HG03045 (cell line): ENCODE data around the gene P2RX7.
"Not testable (repeated sequence)": the region's sequence is repeated elsewhere in the genome, so short reads cannot be mapped to it uniquely, and the experiment has no call there.

Experiments
- ATAC-seq: cut with Tn5 transposase; IDR thresholded peaks from one replicate; pipeline ENCODE4 v1.9.1; 2021; ENCODE audit warnings: mild to moderate bottlenecking, moderate library complexity; ENCODE audit not compliant: unreplicated experiment

The P2RX7 gene

GRCh38 chr12:121170151-121170550 is 37.5 kb downstream of the P2RX7 start:
- ATAC-seq: no peak

DNA sequence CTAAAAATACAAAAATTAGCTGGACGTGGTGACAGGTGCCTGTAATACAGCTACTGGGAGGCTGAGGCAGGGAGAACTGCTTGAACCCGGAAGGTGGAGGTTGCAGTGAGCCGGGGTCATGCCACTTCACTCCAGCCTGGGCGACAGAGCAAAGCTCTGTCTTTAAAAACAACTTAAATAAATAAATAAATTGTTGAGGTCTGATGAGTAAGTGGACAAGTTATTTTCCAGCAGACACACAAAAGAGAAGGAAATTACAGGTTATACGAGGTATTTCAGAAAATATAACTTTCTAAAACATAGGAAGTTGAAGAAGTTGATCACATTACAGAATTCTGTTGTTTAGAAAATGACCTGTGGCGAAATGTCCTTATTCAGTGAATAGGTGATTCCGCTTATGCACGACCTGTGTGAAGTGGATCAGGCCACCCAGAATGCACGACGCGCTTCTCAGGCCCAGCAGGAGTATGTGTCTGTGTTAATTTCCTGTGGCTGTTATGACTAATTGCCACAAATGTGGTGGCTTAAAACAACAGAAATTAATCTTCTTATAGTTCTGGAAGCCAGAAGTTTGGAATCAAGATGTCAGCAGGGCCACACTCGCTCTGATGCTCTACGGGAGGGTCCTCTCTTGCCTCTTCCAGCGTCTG is 38.1 kb downstream of the P2RX7 start:
- no peak for ATAC-seq

DNA sequence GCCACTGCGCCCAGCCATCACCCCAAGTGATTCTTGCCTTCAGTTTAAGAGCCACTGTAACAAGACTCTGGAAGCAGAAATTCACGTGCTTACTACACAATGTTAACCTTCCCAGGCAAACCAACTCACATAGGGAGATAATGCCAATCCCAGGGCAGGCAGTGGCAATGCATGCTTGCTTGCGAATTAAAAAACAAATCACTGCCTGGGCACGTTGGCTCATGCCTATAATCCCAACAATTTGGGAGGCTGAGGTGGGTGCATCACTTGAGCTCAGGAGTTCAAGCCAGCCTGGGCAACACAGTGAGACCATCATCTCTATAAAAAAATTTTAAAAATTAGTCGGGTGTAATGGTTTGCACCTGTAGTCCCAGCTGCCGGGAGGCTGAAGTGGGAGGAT is 39.5 kb downstream of the P2RX7 start:
- ATAC-seq: no peak

- ATAC-seq: no peak
Measured at GRCh38 chr12:121175383-121176119, 42.9 kb downstream of the P2RX7 start.

DNA sequence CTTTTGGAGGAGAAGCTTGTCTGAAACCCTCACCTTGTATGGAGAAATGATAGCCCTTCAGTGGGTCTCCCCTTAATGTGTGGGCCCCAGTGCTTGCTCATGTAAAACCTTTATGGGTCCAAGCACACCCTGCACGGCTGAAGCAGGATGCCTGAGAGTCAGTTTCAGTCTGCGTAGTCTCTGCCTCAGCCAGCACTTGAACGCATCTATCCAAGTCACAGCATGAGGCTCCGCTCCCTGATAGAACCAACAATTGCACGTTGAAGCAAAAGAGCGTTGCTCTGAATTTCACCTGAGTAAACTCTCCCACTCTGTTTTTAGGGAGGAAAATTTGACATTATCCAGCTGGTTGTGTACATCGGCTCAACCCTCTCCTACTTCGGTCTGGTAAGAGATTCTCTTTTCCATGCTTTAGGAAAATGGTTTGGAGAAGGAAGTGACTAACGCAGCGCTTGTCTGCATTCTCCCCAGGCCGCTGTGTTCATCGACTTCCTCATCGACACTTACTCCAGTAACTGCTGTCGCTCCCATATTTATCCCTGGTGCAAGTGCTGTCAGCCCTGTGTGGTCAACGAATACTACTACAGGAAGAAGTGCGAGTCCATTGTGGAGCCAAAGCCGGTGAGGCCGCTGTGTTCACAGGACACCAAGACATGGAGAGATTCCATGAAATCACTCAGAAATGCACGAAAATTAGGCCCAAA is 44.3 kb downstream of the P2RX7 start:
- ATAC-seq: no peak

GRCh38 chr12:121181181-121181580 is 48.5 kb downstream of the P2RX7 start:
- no peak for ATAC-seq

- no peak for ATAC-seq
Measured at GRCh38 chr12:121182222-121182893, 49.7 kb downstream of the P2RX7 start.

DNA sequence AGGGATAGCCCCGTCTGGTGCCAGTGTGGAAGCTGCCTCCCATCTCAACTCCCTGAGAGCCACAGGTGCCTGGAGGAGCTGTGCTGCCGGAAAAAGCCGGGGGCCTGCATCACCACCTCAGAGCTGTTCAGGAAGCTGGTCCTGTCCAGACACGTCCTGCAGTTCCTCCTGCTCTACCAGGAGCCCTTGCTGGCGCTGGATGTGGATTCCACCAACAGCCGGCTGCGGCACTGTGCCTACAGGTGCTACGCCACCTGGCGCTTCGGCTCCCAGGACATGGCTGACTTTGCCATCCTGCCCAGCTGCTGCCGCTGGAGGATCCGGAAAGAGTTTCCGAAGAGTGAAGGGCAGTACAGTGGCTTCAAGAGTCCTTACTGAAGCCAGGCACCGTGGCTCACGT is 51.7 kb downstream of the P2RX7 start:
- ATAC-seq: no peak

DNA sequence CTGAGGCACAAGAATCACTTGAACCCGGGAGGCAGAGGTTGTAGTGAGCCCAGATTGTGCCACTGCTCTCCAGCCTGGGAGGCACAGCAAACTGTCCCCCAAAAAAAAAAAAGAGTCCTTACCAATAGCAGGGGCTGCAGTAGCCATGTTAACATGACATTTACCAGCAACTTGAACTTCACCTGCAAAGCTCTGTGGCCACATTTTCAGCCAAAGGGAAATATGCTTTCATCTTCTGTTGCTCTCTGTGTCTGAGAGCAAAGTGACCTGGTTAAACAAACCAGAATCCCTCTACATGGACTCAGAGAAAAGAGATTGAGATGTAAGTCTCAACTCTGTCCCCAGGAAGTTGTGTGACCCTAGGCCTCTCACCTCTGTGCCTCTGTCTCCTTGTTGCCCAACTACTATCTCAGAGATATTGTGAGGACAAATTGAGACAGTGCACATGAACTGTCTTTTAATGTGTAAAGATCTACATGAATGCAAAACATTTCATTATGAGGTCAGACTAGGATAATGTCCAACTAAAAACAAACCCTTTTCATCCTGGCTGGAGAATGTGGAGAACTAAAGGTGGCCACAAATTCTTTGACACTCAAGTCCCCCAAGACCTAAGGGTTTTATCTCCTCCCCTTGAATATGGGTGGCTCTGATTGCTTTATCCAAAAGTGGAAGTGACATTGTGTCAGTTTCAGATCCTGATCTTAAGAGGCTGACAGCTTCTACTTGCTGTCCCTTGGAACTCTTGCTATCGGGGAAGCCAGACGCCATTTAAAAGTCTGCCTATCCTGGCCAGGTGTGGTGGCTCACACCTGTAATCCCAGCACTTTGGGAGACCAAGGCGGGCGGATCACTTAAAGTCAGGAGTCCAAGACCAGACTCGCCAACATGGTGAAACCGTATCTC is 52.6 kb downstream of the P2RX7 start:
- no peak for ATAC-seq

- no peak for ATAC-seq
Measured at GRCh38 chr12:121186826-121187225, 54.1 kb downstream of the P2RX7 start.

GRCh38 chr12:121187501-121187900 is 54.8 kb downstream of the P2RX7 start:
- no peak for ATAC-seq

GRCh38 chr12:121188227-121188626 is 55.6 kb downstream of the P2RX7 start:
- no peak for ATAC-seq

- ATAC-seq: no peak
Measured at GRCh38 chr12:121189131-121189530, 56.5 kb downstream of the P2RX7 start.

DNA sequence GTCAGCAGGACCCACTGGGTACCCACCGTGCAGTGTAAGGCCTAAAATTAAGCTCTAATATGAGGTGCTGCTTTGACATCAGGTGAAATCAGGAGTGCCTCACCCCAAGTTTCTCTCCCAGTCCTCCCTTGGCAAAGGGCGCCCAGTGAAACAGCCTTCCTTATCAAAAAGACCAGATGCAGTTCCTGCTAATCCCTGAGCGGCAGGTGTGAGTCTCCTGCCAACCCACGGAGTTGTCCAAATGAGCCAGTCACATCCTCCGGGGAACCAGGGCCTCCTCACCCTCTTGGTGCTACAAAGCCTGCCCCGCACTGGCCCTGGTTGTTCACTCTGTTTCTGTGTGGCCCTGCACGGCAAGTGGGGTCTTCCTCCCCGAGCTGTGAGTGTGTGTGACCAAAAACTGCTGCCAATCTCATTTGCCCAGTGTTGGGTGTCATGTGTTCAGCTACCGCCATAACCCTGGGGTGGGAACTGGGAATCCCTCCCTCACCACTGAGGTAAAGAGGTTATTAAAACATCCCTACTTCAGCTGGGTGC is 57.0 kb downstream of the P2RX7 start:
- ATAC-seq: no peak

DNA sequence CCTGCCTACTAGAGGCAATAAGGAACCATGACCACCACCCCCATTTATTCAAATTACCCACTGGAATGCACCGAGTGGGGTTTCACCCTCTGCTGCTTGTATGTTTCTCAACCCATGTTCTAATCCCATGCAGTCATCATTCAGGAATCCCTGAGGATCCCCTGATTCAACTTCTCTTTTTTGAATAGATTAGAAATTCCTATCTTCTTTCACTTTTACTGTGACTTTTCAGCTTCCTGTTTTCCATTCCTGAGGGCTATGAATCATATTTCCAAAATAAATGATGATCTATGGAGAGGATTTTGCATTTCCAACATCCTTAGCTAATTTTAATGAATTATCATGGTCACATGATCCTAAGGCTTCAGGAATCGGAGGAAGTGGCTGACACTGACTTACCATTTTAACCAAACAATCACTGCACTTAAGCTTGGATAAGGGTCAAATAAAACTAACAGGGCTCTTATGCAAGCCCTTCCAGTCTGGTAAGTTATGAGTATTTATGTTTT is 57.9 kb downstream of the P2RX7 start:
- no peak for ATAC-seq

DNA sequence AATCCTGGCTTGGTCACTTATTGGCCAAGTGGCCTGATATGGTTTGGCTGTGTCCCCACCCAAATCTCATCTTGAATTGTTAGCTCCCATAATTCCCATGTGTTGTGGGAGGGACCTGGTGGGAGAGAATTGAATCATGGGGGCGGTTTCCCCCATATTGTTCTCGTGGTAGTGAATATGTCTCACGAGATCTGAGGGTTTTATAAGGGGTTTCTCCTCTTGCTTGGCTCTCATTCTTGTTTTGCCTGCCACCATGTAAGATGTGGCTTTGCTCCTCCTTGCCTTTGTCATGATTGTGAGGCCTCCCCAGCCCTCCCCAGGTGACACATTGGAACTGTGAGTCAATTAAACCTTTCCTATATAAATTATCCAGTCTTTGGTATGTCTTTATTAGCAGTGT is 58.5 kb downstream of the P2RX7 start:
- no peak for ATAC-seq

DNA sequence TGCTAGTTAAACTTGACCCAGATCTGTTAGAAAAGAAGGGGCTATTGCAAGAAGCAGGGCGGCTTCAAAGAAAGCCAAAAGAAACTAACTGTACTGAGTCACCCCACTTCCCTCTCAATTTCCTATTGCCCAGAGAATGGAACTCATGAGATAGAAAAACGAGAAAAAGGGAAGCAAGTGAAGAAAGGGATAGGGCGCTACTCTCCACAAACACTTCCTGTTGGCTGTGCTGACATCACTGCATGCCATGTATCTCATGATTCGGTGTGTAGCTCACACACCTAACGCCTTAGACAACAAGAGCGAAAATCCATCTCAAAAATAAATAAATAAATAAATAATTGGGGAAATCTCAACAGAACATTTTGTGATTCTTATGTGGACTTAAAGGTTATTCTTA is 64.2 kb downstream of the P2RX7 start:
- no peak for ATAC-seq

- ATAC-seq: no peak
Measured at GRCh38 chr12:121198949-121199348, 66.3 kb downstream of the P2RX7 start.

GRCh38 chr12:121201140-121201539 is 68.5 kb downstream of the P2RX7 start:
- ATAC-seq: not testable (repeated sequence)
